ENCODE results near the gene INTS6. TPM values are rescaled to one million over a fixed set of nuclear protein-coding genes. Genes with fewer than 3 reads are reported as not detected.
A peak's percentile ranks its signal among the peaks of the same experiment; 100 is the strongest.

INTS6 gene
- total RNA-seq, 1 donor from 2014 or later, result 44.5 TPM

DNA sequence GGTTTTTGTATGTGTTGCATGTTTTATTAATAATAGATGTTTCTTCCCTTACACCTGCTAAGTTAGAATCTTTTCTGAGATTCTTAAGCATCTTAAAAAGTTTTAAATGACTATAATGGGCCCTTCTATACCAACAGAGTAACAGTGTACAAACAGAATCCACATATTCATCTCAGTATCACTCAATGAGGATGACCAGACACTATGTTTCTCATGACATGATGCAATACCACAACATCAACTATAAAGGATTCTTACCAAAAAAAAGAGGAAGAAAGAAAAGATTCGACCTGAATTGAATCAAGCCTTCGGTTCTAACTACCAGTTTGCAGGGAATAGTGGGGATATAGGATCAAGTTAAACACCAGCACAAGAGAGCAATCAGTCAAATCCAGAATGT lies 56.5 kb downstream of the INTS6 start:
- no peak for FAIRE-seq
- TF ChIP-seq, protein P1, sequence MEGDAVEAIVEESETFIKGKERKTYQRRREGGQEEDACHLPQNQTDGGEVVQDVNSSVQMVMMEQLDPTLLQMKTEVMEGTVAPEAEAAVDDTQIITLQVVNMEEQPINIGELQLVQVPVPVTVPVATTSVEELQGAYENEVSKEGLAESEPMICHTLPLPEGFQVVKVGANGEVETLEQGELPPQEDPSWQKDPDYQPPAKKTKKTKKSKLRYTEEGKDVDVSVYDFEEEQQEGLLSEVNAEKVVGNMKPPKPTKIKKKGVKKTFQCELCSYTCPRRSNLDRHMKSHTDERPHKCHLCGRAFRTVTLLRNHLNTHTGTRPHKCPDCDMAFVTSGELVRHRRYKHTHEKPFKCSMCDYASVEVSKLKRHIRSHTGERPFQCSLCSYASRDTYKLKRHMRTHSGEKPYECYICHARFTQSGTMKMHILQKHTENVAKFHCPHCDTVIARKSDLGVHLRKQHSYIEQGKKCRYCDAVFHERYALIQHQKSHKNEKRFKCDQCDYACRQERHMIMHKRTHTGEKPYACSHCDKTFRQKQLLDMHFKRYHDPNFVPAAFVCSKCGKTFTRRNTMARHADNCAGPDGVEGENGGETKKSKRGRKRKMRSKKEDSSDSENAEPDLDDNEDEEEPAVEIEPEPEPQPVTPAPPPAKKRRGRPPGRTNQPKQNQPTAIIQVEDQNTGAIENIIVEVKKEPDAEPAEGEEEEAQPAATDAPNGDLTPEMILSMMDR (IDR thresholded peaks at IDR 0.05; ENCODE audit: insufficient read depth, low read length, severe bottlenecking), result no peak
- no peaks in the 10 kb centered on the region for H3K36me3 ChIP-seq (ENCODE audit: control insufficient read depth, insufficient read depth, low read length)

DNA sequence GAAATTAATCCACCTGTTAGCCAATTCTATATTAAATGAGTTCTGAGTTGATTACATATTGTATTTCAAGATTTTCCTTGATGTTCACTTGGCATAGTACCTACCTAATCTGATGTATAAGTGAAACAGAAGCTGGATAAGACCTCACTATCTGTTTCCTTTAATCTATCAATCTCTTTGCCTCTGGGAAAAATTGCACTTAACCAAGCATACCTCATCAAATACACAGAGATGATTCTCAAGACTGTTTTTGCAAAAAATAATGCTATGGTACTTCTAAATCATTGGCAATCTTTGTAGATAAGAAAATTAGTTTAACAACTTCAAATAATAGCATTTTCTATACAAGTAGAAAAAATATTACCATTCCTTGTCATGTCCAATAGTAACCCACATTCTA lies 58.1 kb downstream of the INTS6 start:
- FAIRE-seq, result no peak
- DNase-seq (ENCODE audit: low read depth), result no peak
- Histone ChIP-seq H3K36me3 (ENCODE audit: control insufficient read depth, insufficient read depth, low read length) (no peaks in the 10 kb centered on the region), H3K4me3 (ENCODE audit: low read depth, low read length) (no peak overlapping the region), H3K27me3 (ENCODE audit: control insufficient read depth, insufficient read depth, low read length) (no peaks in the 10 kb centered on the region)
- TF ChIP-seq, protein P1 (IDR thresholded peaks at IDR 0.05; ENCODE audit: insufficient read depth, low read length, severe bottlenecking), result no peak

More for the DNA sequence above, 56.5 kb downstream of the INTS6 start:
- Histone ChIP-seq H3K27me3 (ENCODE audit: control insufficient read depth, insufficient read depth, low read length) (no peaks in the 10 kb centered on the region), H3K4me3 (ENCODE audit: low read depth, low read length) (no peak overlapping the region)
- no peak for DNase-seq (ENCODE audit: low read depth)

DNA sequence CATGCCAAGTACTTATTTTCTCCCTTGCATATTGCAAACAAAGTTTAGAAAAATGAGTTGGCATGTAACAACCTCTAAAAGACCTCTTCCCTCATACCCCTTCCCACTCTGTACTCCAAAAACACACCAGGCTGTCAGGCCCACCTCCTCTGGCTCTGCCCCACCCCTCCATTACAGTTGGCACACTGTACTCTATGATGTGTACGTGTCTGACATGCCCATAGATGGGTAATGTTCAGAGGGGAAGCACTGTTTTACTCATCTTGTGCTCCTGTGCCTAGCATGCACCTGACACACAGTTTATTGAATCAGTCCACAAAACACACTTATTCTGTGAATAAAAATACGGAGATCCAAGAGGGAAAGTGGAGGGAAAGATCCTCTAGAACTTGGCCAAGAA lies 67.7 kb downstream of the INTS6 start:
- TF ChIP-seq, protein P1 (IDR thresholded peaks at IDR 0.05; ENCODE audit: insufficient read depth, low read length, severe bottlenecking), result no peak
- Histone ChIP-seq H3K27me3 (ENCODE audit: control insufficient read depth, insufficient read depth, low read length) (no peaks in the 10 kb centered on the region), H3K4me3 (ENCODE audit: low read depth, low read length) (no peak overlapping the region), H3K36me3 (ENCODE audit: control insufficient read depth, insufficient read depth, low read length) (peaks cover 3% of the 10 kb centered on the region)
- DNase-seq (ENCODE audit: low read depth), result no peak
- FAIRE-seq, result no peak

DNA sequence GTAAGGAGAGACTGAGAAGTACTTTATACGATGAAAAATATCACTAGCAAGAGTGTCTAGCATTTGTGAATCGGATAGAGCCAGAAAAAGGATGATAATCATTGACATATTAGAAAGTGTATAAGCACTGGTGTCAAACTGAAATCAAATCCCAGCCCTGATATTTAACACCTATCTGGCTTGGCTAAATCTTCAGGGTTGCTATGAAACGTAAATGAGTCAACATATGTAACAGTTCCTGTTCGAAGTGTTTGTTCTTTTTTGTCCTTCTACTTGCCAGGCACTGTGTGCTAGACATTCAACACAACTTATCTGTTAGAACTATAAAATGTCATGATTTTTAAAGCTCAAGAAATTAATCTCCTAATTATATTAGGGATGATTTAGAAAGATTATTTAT lies 72.6 kb downstream of the INTS6 start:
- peak; percentile 84 for DNase-seq (ENCODE audit: low read depth)
- FAIRE-seq, result no peak
- TF ChIP-seq, protein P1 (IDR thresholded peaks at IDR 0.05; ENCODE audit: insufficient read depth, low read length, severe bottlenecking), result no peak
- Histone ChIP-seq H3K36me3 (ENCODE audit: control insufficient read depth, insufficient read depth, low read length) (peaks cover 4% of the 10 kb centered on the region), H3K4me3 (ENCODE audit: low read depth, low read length) (no peak overlapping the region), H3K27me3 (ENCODE audit: control insufficient read depth, insufficient read depth, low read length) (no peaks in the 10 kb centered on the region)

DNA sequence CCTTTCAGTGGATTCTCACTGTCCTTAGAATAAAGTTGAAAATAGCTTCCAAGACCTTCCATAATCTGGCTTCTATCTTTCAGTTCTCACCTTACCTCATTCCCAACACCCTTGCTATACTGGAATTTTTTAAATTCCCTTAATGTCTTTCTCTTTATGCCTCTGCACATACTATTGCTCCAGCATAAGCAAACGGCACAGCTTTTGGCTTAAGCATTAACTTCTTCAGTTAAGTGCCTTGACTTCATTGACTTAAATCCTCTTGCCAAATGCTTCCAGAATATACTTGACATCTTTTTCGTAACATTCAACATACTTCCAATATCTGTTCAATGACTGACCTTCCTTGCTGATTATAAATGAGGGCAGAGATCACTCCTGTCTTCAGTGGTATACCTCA lies 79.4 kb downstream of the INTS6 start:
- DNase-seq (ENCODE audit: low read depth) (no peak), FAIRE-seq (no peak)
- TF ChIP-seq, protein P1 (IDR thresholded peaks at IDR 0.05; ENCODE audit: insufficient read depth, low read length, severe bottlenecking), result no peak
- H3K36me3 ChIP-seq (ENCODE audit: control insufficient read depth, insufficient read depth, low read length), result peaks cover 4% of the 10 kb centered on the region
- H3K4me3 ChIP-seq (ENCODE audit: low read depth, low read length), result no peak overlapping the region
- no peaks in the 10 kb centered on the region for H3K27me3 ChIP-seq (ENCODE audit: control insufficient read depth, insufficient read depth, low read length)

DNA sequence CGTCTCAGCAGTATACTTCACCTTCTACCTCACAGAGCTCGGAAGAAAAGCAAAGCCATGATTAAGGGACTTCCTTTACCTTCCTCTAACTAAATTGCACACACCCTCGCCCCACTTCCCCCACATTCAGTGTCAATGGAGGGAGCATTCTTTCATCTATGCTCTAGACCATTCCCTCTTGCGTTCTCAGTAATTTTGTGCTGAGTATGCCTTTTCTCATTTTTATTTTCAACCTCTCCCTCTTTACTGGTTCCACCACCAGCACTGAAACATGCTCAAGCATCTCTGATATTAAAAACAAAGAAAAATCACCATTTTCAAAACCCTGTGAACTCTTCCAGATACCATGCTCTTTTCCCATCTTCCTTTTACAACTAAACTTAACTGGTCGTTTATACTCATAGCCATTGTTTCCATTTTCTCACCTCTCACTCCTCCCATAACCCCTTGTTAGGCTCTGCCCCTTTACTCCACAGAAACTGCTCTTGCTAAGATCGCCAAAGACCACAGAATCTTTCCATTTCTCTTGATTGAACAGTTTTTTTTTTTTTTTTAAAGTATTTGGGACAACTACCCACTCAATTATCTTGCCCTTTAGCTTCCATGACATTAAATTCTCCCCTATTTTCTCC lies 81.0 kb downstream of the INTS6 start:
- no peak for FAIRE-seq
- peaks cover 5% of the 10 kb centered on the region for H3K36me3 ChIP-seq (ENCODE audit: control insufficient read depth, insufficient read depth, low read length)

More for the DNA sequence above, 81.0 kb downstream of the INTS6 start:
- Histone ChIP-seq H3K27me3 (ENCODE audit: control insufficient read depth, insufficient read depth, low read length) (no peaks in the 10 kb centered on the region), H3K4me3 (ENCODE audit: low read depth, low read length) (no peak overlapping the region)
- DNase-seq (ENCODE audit: low read depth), result no peak
- TF ChIP-seq, protein P1 (IDR thresholded peaks at IDR 0.05; ENCODE audit: insufficient read depth, low read length, severe bottlenecking), result no peak

Data from bronchial epithelial cell (primary cell).